HUES48 (cell line): ENCODE data around the gene MICU1.

Experiments used
- H3K27ac ChIP-seq: one replicate; pipeline ENCODE4 v1.7.0; 2013; ENCODE audit warnings: low read depth, low read length, inconsistent platforms
- H3K27me3 ChIP-seq: 2 replicates; pipeline ENCODE4 v1.6.1; 2013; ENCODE audit warnings: mild to moderate bottlenecking, low read length; ENCODE audit not compliant: control insufficient read depth, insufficient read depth
- H3K36me3 ChIP-seq: 2 replicates; pipeline ENCODE4 v1.6.1; 2013; ENCODE audit warnings: low read length; ENCODE audit not compliant: control insufficient read depth, insufficient read depth
- H3K4me1 ChIP-seq: 2 replicates; pipeline ENCODE4 v1.6.1; 2013; ENCODE audit warnings: mild to moderate bottlenecking, low read length; ENCODE audit not compliant: control insufficient read depth, insufficient read depth
- H3K4me3 ChIP-seq: 2 replicates; pipeline ENCODE4 v1.5.1; 2013; ENCODE audit warnings: mild to moderate bottlenecking, low read depth, low read length
- H3K9ac ChIP-seq: 2 replicates; pipeline ENCODE4 v1.6.1; 2013; ENCODE audit warnings: mild to moderate bottlenecking, low read depth, low read length, moderate library complexity
- H3K9me3 ChIP-seq: 2 replicates; pipeline ENCODE4 v1.6.1; 2013; ENCODE audit warnings: low read length; ENCODE audit not compliant: control insufficient read depth, insufficient read depth

MICU1 gene

GRCh38 chr10:72524489-72524888 lies 101.4 kb downstream of the MICU1 start:
- no peaks in the 10 kb centered on the region for H3K27me3 ChIP-seq
- H3K27ac ChIP-seq, result no peak overlapping the region
- H3K36me3 ChIP-seq, result no peaks in the 10 kb centered on the region
- H3K4me1 ChIP-seq, result no peaks in the 10 kb centered on the region
- H3K4me3 ChIP-seq, result no peak overlapping the region
- no peak overlapping the region for H3K9ac ChIP-seq
- no peaks in the 10 kb centered on the region for H3K9me3 ChIP-seq

- no peak overlapping the region for H3K27ac ChIP-seq
- H3K36me3 ChIP-seq, result no peaks in the 10 kb centered on the region
- H3K9ac ChIP-seq, result no peak overlapping the region
- no peaks in the 10 kb centered on the region for H3K4me1 ChIP-seq
- no peak overlapping the region for H3K4me3 ChIP-seq
- H3K9me3 ChIP-seq, result no peaks in the 10 kb centered on the region
- H3K27me3 ChIP-seq, result no peaks in the 10 kb centered on the region
These were observed 101.9 kb downstream of the MICU1 start for GRCh38 chr10:72523932-72524396.

- no peak overlapping the region for H3K9ac ChIP-seq
These were observed 102.8 kb downstream of the MICU1 start for GRCh38 chr10:72523062-72523461.

GRCh38 chr10:72517244-72517643 lies 108.6 kb downstream of the MICU1 start:
- Histone ChIP-seq H3K27ac (no peak overlapping the region), H3K4me1 (no peaks in the 10 kb centered on the region), H3K9me3 (no peaks in the 10 kb centered on the region), H3K27me3 (no peaks in the 10 kb centered on the region), H3K36me3 (no peaks in the 10 kb centered on the region), H3K4me3 (no peak overlapping the region), H3K9ac (no peak overlapping the region)

More at GRCh38 chr10:72523062-72523461, 102.8 kb downstream of the MICU1 start:
- Histone ChIP-seq H3K4me3 (no peak overlapping the region), H3K36me3 (no peaks in the 10 kb centered on the region), H3K9me3 (no peaks in the 10 kb centered on the region), H3K4me1 (no peaks in the 10 kb centered on the region), H3K27me3 (no peaks in the 10 kb centered on the region), H3K27ac (no peak overlapping the region)

GRCh38 chr10:72515455-72515854 lies 110.4 kb downstream of the MICU1 start:
- no peak overlapping the region for H3K4me3 ChIP-seq
- H3K27me3 ChIP-seq, result no peaks in the 10 kb centered on the region
- no peaks in the 10 kb centered on the region for H3K4me1 ChIP-seq
- H3K9ac ChIP-seq, result no peak overlapping the region
- no peaks in the 10 kb centered on the region for H3K36me3 ChIP-seq
- H3K27ac ChIP-seq, result no peak overlapping the region
- H3K9me3 ChIP-seq, result no peaks in the 10 kb centered on the region

- H3K4me3 ChIP-seq, result no peak overlapping the region
- H3K9ac ChIP-seq, result no peak overlapping the region
- no peak overlapping the region for H3K27ac ChIP-seq
- H3K9me3 ChIP-seq, result no peaks in the 10 kb centered on the region
- H3K36me3 ChIP-seq, result no peaks in the 10 kb centered on the region
- H3K27me3 ChIP-seq, result no peaks in the 10 kb centered on the region
- H3K4me1 ChIP-seq, result no peaks in the 10 kb centered on the region
These were observed 112.0 kb downstream of the MICU1 start for GRCh38 chr10:72513910-72514309.

GRCh38 chr10:72511459-72511858 lies 114.4 kb downstream of the MICU1 start:
- Histone ChIP-seq H3K27me3 (no peaks in the 10 kb centered on the region), H3K27ac (no peak overlapping the region), H3K4me3 (no peak overlapping the region), H3K9me3 (no peaks in the 10 kb centered on the region), H3K36me3 (no peaks in the 10 kb centered on the region), H3K4me1 (no peaks in the 10 kb centered on the region), H3K9ac (no peak overlapping the region)

- Histone ChIP-seq H3K4me3 (no peak overlapping the region), H3K36me3 (0 out of 2 replicates have a peak, but pooled peaks cover 2% of the 10 kb centered on the region), H3K9ac (no peak overlapping the region), H3K27ac (no peak overlapping the region), H3K9me3 (0 out of 2 replicates have a peak, but pooled peaks cover 4% of the 10 kb centered on the region), H3K27me3 (no peaks in the 10 kb centered on the region), H3K4me1 (no peaks in the 10 kb centered on the region)
These were observed 115.9 kb downstream of the MICU1 start for GRCh38 chr10:72509941-72510340.

- Histone ChIP-seq H3K9me3 (0 out of 2 replicates have a peak, but pooled peaks cover 4% of the 10 kb centered on the region), H3K27me3 (no peaks in the 10 kb centered on the region), H3K4me3 (no peak overlapping the region), H3K36me3 (0 out of 2 replicates have a peak, but pooled peaks cover 2% of the 10 kb centered on the region), H3K4me1 (no peaks in the 10 kb centered on the region), H3K9ac (no peak overlapping the region), H3K27ac (no peak overlapping the region)
These were observed 116.6 kb downstream of the MICU1 start for GRCh38 chr10:72509206-72509799.

- Histone ChIP-seq H3K4me3 (no peak overlapping the region), H3K4me1 (no peaks in the 10 kb centered on the region), H3K27me3 (no peaks in the 10 kb centered on the region), H3K27ac (no peak overlapping the region), H3K9ac (no peak overlapping the region), H3K9me3 (0 out of 2 replicates have a peak, but pooled peaks cover 4% of the 10 kb centered on the region), H3K36me3 (0 out of 2 replicates have a peak, but pooled peaks cover 2% of the 10 kb centered on the region)
These were observed 117.8 kb downstream of the MICU1 start for GRCh38 chr10:72508033-72508432.

- Histone ChIP-seq H3K9ac (no peak overlapping the region), H3K27ac (no peak overlapping the region), H3K4me1 (no peaks in the 10 kb centered on the region), H3K4me3 (no peak overlapping the region), H3K27me3 (no peaks in the 10 kb centered on the region), H3K36me3 (0 out of 2 replicates have a peak, but pooled peaks cover 2% of the 10 kb centered on the region), H3K9me3 (0 out of 2 replicates have a peak, but pooled peaks cover 4% of the 10 kb centered on the region)
These were observed 119.4 kb downstream of the MICU1 start for GRCh38 chr10:72506474-72506873.
